ENCODE data around the gene COG5.

Gene COG5

DNA sequence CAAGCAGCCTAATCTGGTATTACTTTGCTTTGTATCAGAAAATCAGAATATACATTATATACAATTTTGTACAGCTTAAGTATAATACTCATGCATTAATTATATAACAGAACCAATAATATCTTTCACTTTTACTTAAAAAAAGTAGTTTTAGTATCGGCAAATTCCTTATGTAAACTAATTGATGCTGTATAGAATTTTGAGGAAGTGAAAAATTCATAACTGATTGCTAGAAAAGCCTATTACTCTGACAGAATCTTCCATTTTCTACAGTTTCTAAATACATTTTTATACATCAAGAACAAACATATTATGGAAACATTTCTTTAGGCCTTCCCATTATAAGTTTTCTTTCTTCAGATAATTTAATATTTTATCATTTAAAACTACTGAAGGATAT, 217.8 kb downstream of the COG5 start:
- Histone ChIP-seq H3K4me2 (ENCODE audit: low read length) (no peak overlapping the region), H3K9ac (ENCODE audit: low read depth, low read length) (no peak overlapping the region), H3K36me3 (ENCODE audit: insufficient read depth, low read length) (no peaks in the 10 kb centered on the region), H3K9me3 (replicated peaks; ENCODE audit: low read length) (peaks cover 4% of the 10 kb centered on the region), H3K4me3 (ENCODE audit: low read length) (no peak overlapping the region), H3K4me1 (ENCODE audit: control insufficient read depth, insufficient read depth, low read length) (no peaks in the 10 kb centered on the region), H3K27me3 (ENCODE audit: control insufficient read depth, insufficient read depth, low read length) (no peaks in the 10 kb centered on the region)

DNA sequence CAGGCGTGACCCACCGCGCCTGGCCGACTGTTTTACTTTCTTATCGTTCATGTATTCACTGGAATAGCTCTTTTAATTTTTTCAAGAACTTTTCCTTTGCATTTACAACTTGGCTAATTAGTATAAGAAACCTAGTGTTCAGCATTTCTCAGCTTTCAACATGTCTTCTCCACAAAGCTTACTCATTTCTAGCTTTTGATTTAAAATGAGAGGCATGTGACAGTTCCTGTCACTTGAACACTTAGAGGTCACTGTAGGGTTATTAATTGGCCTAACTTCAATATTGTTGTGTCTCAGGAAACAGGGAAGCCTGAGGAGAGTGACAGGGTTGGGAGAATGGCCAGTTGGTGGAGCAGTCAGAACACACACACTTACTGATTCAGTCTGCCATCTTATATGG, 218.9 kb downstream of the COG5 start:
- Histone ChIP-seq H3K27me3 (ENCODE audit: control insufficient read depth, insufficient read depth, low read length) (no peaks in the 10 kb centered on the region), H3K4me2 (ENCODE audit: low read length) (no peak overlapping the region), H3K9me3 (replicated peaks; ENCODE audit: low read length) (peaks cover 4% of the 10 kb centered on the region), H3K4me1 (ENCODE audit: control insufficient read depth, insufficient read depth, low read length) (no peaks in the 10 kb centered on the region), H3K4me3 (ENCODE audit: low read length) (no peak overlapping the region), H3K9ac (ENCODE audit: low read depth, low read length) (no peak overlapping the region), H3K36me3 (ENCODE audit: insufficient read depth, low read length) (no peaks in the 10 kb centered on the region)

DNA sequence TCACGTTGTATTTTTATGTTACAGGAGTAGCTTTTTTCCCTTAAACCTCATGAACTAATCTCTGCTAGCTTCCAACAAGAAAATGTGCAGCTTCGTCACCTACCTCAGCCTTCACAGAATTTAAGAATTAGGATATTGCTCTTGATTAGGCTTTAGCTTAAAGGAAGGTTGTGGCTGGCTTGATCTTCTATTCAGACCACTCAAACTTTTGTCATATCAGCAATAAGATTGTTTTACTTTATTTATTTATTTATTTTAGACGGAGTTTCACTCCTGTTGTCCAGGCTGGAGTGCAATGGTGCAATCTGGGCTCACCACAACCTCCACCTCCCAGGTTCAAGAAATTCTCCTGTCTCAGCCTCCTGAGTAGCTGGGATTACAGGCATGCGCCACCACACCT, 219.4 kb downstream of the COG5 start:
- Histone ChIP-seq H3K9me3 (replicated peaks; ENCODE audit: low read length) (peaks cover 4% of the 10 kb centered on the region), H3K27me3 (ENCODE audit: control insufficient read depth, insufficient read depth, low read length) (no peaks in the 10 kb centered on the region), H3K4me2 (ENCODE audit: low read length) (no peak overlapping the region), H3K36me3 (ENCODE audit: insufficient read depth, low read length) (no peaks in the 10 kb centered on the region), H3K4me3 (ENCODE audit: low read length) (no peak overlapping the region), H3K4me1 (ENCODE audit: control insufficient read depth, insufficient read depth, low read length) (no peaks in the 10 kb centered on the region), H3K9ac (ENCODE audit: low read depth, low read length) (no peak overlapping the region)

DNA sequence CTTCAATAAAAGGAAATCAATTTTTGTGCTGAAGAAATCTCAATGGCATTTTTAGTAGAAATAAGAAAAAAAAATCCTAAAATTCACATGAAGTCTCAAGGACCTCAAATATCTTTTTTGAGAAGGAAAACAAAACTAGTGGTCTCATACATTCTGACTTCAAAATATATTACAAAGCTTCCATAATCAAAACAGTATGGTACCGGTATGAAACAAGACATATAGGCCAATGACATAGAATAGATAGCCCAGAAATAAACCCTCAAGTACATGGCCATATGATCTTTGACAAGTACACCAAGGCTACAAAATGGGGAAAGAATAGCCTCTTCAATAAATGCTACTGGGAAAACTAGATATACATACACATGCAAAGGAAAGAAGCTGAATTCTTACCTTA, 225.6 kb downstream of the COG5 start:
- no peaks in the 10 kb centered on the region for H3K9me3 ChIP-seq (replicated peaks; ENCODE audit: low read length)
- H3K27me3 ChIP-seq (ENCODE audit: control insufficient read depth, insufficient read depth, low read length) = no peaks in the 10 kb centered on the region
- no peaks in the 10 kb centered on the region for H3K36me3 ChIP-seq (ENCODE audit: insufficient read depth, low read length)
- H3K4me2 ChIP-seq (ENCODE audit: low read length) = no peak overlapping the region
- no peaks in the 10 kb centered on the region for H3K4me1 ChIP-seq (ENCODE audit: control insufficient read depth, insufficient read depth, low read length)
- H3K9ac ChIP-seq (ENCODE audit: low read depth, low read length) = no peak overlapping the region
- no peak overlapping the region for H3K4me3 ChIP-seq (ENCODE audit: low read length)

DNA sequence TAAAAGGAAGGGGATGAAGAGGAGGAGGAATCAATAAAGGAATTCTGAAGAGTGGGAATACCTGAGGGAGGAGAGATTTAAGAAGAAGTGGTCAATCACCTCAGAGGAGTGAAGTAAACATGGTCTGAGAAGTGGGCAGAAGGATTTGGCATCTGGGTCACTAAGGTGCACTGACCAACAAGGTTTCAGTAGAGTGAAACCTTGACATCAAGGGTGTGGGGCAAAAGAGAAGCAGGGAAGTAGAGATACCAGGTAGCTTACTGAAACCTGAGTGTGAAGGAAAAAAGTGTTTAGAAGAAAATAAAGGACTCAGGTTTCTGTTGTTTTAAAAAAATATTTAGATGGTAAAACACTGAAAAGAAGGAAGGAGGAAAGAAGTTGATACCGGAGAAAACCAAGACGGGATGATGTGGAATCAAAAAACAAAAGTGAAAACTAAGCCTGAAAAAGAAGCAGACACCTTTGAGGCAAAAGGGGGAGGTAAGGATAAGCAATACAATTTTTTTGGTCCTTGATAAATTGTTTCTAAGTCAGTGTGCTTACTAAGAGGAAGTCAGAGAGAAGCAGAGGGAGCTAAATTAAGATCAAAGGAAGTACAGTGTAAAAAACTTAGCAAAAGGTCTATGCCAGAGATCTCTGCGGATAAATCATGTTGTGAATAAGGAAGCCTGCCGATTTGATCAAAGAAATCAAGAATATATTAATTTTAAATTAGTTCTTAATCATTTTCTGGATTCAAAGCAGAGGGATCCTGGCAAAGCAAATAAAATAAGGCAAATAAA, 231.0 kb downstream of the COG5 start:
- Histone ChIP-seq H3K4me1 (ENCODE audit: control insufficient read depth, insufficient read depth, low read length) (no peaks in the 10 kb centered on the region), H3K27me3 (ENCODE audit: control insufficient read depth, insufficient read depth, low read length) (no peaks in the 10 kb centered on the region), H3K9me3 (replicated peaks; ENCODE audit: low read length) (no peaks in the 10 kb centered on the region), H3K9ac (ENCODE audit: low read depth, low read length) (no peak overlapping the region), H3K36me3 (ENCODE audit: insufficient read depth, low read length) (no peaks in the 10 kb centered on the region), H3K4me3 (ENCODE audit: low read length) (no peak overlapping the region), H3K4me2 (ENCODE audit: low read length) (no peak overlapping the region)

DNA sequence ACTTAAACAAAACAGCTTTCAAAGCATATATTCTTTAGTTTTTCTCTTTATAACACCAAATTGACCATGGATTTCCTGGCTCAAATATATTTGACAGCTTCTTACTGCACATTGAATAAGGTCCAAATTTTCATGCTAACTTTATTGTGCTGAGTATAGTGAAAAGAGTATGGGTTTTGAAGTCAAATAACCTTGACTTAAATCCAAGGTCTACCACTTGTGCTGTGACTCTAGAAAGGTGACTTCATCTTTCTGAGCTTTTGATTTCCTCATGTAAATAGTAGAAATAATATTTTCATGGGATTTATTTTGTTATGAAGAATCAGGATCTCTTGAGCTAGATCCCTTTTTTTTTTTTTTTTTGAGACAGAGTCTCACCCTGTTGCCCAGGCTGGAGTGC, 233.2 kb downstream of the COG5 start:
- Histone ChIP-seq H3K36me3 (ENCODE audit: insufficient read depth, low read length) (no peaks in the 10 kb centered on the region), H3K4me2 (ENCODE audit: low read length) (no peak overlapping the region), H3K9me3 (replicated peaks; ENCODE audit: low read length) (no peaks in the 10 kb centered on the region), H3K27me3 (ENCODE audit: control insufficient read depth, insufficient read depth, low read length) (no peaks in the 10 kb centered on the region), H3K9ac (ENCODE audit: low read depth, low read length) (no peak overlapping the region), H3K4me1 (ENCODE audit: control insufficient read depth, insufficient read depth, low read length) (no peaks in the 10 kb centered on the region), H3K4me3 (ENCODE audit: low read length) (no peak overlapping the region)

DNA sequence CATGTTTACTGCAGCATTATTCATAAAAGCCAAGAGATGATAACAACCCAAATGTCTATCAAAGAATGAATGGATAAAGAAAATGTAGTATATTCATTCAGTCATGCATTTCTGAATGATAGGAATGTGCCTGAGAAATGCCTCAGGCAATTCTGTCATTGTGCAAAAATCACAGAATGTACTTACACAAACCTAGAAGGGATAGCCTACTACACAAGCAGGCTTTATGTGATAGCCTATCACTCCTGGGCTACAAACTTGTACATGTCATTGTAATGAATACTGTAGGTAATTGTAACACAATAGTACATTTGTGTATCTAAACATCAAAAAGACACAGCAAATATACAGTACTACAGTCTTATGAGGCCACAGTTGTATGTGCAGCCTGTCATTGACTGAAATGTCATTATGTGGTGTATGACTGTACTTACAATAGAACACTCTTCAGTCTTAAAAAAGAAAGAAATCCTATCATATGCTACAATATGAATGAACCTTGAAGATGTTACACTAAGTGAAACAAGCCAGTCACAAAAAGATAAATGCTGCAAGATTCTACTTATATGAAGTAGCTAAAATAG, 235.6 kb downstream of the COG5 start:
- no peak overlapping the region for H3K9ac ChIP-seq (ENCODE audit: low read depth, low read length)
- no peaks in the 10 kb centered on the region for H3K4me1 ChIP-seq (ENCODE audit: control insufficient read depth, insufficient read depth, low read length)
- H3K9me3 ChIP-seq (replicated peaks; ENCODE audit: low read length) = no peaks in the 10 kb centered on the region
- no peak overlapping the region for H3K4me3 ChIP-seq (ENCODE audit: low read length)
- no peak overlapping the region for H3K4me2 ChIP-seq (ENCODE audit: low read length)
- no peaks in the 10 kb centered on the region for H3K36me3 ChIP-seq (ENCODE audit: insufficient read depth, low read length)
- H3K27me3 ChIP-seq (ENCODE audit: control insufficient read depth, insufficient read depth, low read length) = no peaks in the 10 kb centered on the region

DNA sequence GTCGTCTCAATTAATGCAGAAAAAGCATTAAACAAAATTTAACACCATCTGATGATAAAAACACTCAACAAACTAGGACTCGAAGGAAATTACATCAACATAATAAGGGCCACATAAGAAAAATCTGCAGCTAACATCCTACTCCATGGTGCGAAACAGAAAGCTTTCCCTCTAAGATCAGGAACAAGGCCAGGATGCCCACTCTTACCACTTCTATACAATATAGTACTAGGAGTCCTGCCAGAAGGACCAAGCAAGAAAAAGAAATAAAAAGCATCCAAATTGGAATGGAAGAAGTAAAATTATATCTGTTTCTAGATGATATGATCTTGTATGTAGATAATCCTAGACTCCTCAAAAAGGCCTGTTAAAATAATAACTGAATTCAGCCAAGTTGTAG, 237.7 kb downstream of the COG5 start:
- Histone ChIP-seq H3K36me3 (ENCODE audit: insufficient read depth, low read length) (no peaks in the 10 kb centered on the region), H3K9ac (ENCODE audit: low read depth, low read length) (no peak overlapping the region), H3K4me1 (ENCODE audit: control insufficient read depth, insufficient read depth, low read length) (no peaks in the 10 kb centered on the region), H3K9me3 (replicated peaks; ENCODE audit: low read length) (no peaks in the 10 kb centered on the region), H3K4me3 (ENCODE audit: low read length) (no peak overlapping the region), H3K27me3 (ENCODE audit: control insufficient read depth, insufficient read depth, low read length) (no peaks in the 10 kb centered on the region), H3K4me2 (ENCODE audit: low read length) (no peak overlapping the region)

DNA sequence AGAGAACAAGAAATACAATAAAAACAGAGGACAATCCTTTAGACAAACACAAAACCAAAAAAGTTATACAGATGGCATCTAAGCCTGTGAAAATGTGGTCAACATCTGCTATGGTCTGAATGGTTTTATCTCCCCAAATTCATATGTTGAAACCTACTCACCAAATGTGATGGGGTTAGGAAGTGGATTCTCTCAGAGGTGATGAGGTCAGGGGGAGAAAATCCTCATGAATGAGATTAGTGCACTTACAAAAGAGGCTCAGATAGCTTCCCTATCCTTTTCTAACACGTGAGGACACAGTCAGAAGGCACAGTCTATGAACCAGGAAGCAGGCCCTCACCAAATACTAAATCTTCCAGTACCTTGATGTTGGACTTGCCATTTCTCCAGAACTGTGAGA, 241.7 kb downstream of the COG5 start:
- Histone ChIP-seq H3K4me1 (ENCODE audit: control insufficient read depth, insufficient read depth, low read length) (no peaks in the 10 kb centered on the region), H3K9me3 (replicated peaks; ENCODE audit: low read length) (no peaks in the 10 kb centered on the region), H3K27me3 (ENCODE audit: control insufficient read depth, insufficient read depth, low read length) (no peaks in the 10 kb centered on the region), H3K9ac (ENCODE audit: low read depth, low read length) (no peak overlapping the region), H3K4me2 (ENCODE audit: low read length) (no peak overlapping the region), H3K36me3 (ENCODE audit: insufficient read depth, low read length) (no peaks in the 10 kb centered on the region), H3K4me3 (ENCODE audit: low read length) (no peak overlapping the region)

DNA sequence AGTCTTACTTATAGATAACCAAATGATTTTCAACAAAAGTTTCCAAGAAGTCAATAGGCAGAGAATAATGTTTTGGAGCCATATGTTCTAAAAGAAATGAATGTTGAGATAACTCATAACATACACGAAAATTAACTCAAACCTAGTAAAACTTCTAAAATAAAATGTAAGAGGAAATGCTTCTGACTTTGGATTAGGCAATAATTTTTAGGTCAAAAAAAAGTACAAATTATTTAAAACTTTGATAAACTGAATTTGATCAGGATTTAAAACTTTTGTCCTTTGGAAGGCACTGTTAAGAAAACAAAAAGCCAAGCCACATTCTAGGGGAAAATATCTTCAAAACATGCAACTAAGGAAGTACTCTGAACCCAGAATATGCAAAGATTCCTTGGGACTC, 242.1 kb downstream of the COG5 start:
- Histone ChIP-seq H3K9me3 (replicated peaks; ENCODE audit: low read length) (no peaks in the 10 kb centered on the region), H3K36me3 (ENCODE audit: insufficient read depth, low read length) (no peaks in the 10 kb centered on the region), H3K4me2 (ENCODE audit: low read length) (no peak overlapping the region), H3K9ac (ENCODE audit: low read depth, low read length) (no peak overlapping the region), H3K4me3 (ENCODE audit: low read length) (no peak overlapping the region), H3K27me3 (ENCODE audit: control insufficient read depth, insufficient read depth, low read length) (no peaks in the 10 kb centered on the region), H3K4me1 (ENCODE audit: control insufficient read depth, insufficient read depth, low read length) (no peaks in the 10 kb centered on the region)

DNA sequence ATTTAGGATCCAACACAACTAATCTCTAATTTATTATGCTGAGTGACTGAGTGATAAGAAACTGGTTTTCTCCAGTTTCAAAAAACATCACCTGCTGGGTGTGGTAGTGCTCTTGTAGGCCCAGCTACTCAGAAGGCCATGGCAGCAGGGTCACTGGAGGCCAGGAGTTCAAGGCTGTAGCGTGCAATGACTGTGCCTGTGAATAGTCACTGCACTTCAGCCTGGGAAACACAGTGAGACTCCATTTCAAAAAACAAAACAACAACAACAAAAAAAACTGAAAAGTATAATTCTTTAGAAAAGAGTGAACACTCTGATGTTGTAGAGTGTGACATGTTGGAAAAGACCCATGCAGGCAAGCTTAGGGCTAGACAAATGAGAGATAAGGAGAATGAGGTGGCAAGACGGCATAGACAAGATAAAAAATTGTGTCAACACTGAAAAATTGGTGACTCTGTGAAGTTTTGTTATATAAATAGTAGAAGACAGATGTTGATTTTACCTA, 243.9 kb downstream of the COG5 start:
- Histone ChIP-seq H3K36me3 (ENCODE audit: insufficient read depth, low read length) (no peaks in the 10 kb centered on the region), H3K4me1 (ENCODE audit: control insufficient read depth, insufficient read depth, low read length) (no peaks in the 10 kb centered on the region), H3K27me3 (ENCODE audit: control insufficient read depth, insufficient read depth, low read length) (no peaks in the 10 kb centered on the region), H3K4me2 (ENCODE audit: low read length) (no peak overlapping the region), H3K9ac (ENCODE audit: low read depth, low read length) (no peak overlapping the region), H3K4me3 (ENCODE audit: low read length) (no peak overlapping the region), H3K9me3 (replicated peaks; ENCODE audit: low read length) (no peaks in the 10 kb centered on the region)

All from skeletal muscle satellite cell (primary cell).